K562 (cell line): ENCODE results near the gene LY6G5B. TPM values are rescaled to one million over a fixed set of nuclear protein-coding genes. Genes with fewer than 3 reads are reported as not detected.

ENCODE experiments used
- CLOCK ChIP-seq: fragments of 250-450 bp; sonication (Bioruptor Pico); IDR thresholded peaks from 2 replicates; pipeline ENCODE4 v1.4.0; 2020; ENCODE audit warnings: mild to moderate bottlenecking, moderate library complexity, borderline replicate concordance
- E2F8 ChIP-seq: fragments of 450-650 bp; IDR thresholded peaks from 2 replicates; pipeline ENCODE4 v1.7.1; 2018; ENCODE audit warnings: mild to moderate bottlenecking, low read depth; ENCODE audit not compliant: partially characterized antibody
- GABPA ChIP-seq: fragments of 200-800 bp; sonication (Bioruptor generic); conservative IDR thresholded peaks from 2 replicates; pipeline ENCODE4 v1.6.1; 2016; ENCODE audit warnings: low read depth, missing genetic modification characterization, missing compliant biosample characterization
- HBP1 ChIP-seq: fragments of 450-650 bp; formaldehyde crosslinking; IDR thresholded peaks from 2 replicates; pipeline ENCODE4 v1.4.0; 2022; ENCODE audit warnings: missing genetic modification characterization
- ILF3 ChIP-seq: fragments of 450-650 bp; IDR thresholded peaks from 2 replicates; pipeline ENCODE4 v1.6.1; 2018; ENCODE audit warnings: antibody characterized with exemption, mild to moderate bottlenecking, moderate library complexity, borderline replicate concordance
- KDM2B ChIP-seq: fragments of 250-450 bp; sonication (Bioruptor Pico); IDR thresholded peaks from 2 replicates; pipeline ENCODE4 v1.8.0; 2021; ENCODE audit warnings: mild to moderate bottlenecking, moderate library complexity
- KHSRP ChIP-seq: fragments of 450-650 bp; IDR thresholded peaks from 2 replicates; pipeline ENCODE4 v1.6.1; 2017
- MYC ChIP-seq, 2 experiments: fragments of 250-450 bp in 1 of 2; sonication (Bioruptor Pico) in 1 of 2; IDR thresholded peaks; 2 replicates each; pipeline versions ENCODE4 v1.5.1 to v1.6.1; 2012 to 2021; ENCODE audit warnings: low read depth in 2 of 2, borderline replicate concordance in 1 of 2, improper control_type of control experiment in 1 of 2, low read length in 1 of 2, mild to moderate bottlenecking in 1 of 2, moderate library complexity in 1 of 2
- NFIC ChIP-seq: fragments of 450-650 bp; IDR thresholded peaks from 2 replicates; pipeline ENCODE4 v1.6.1; 2017; ENCODE audit warnings: mild to moderate bottlenecking, inconsistent platforms
- RBM22 ChIP-seq: fragments of 200-400 bp; formaldehyde crosslinking; IDR thresholded peaks from 2 replicates; pipeline ENCODE4 v1.6.1; 2018; ENCODE audit warnings: low read length, low read depth; ENCODE audit not compliant: poor library complexity, severe bottlenecking
- RNF2 ChIP-seq: sonication (generic); IDR thresholded peaks from 2 replicates; pipeline ENCODE4 v1.6.1; 2016
- SIRT6 ChIP-seq: IDR thresholded peaks from one replicate; pipeline ENCODE4 v1.6.1; 2012; ENCODE audit warnings: low read depth, mild to moderate bottlenecking, control low read depth, inconsistent platforms, low read length, moderate library complexity
- SMAD1 ChIP-seq: fragments of 150-350 bp; IDR thresholded peaks from 2 replicates; pipeline ENCODE4 v1.6.1; 2014; ENCODE audit warnings: low read length, low read depth; ENCODE audit not compliant: partially characterized antibody
- SNRNP70 ChIP-seq: fragments of 200-400 bp; formaldehyde crosslinking; optimal IDR thresholded peaks from 2 replicates; pipeline ENCODE3; 2017; ENCODE audit warnings: low read depth, low read length
- SRSF9 ChIP-seq: fragments of 200-400 bp; formaldehyde crosslinking; IDR thresholded peaks from 2 replicates; pipeline ENCODE4 v1.6.1; 2017; ENCODE audit warnings: low read depth, low read length, borderline replicate concordance
- TEAD2 ChIP-seq: fragments of 450-650 bp; IDR thresholded peaks from 2 replicates; pipeline ENCODE4 v1.6.1; 2016; ENCODE audit warnings: missing genetic modification characterization, control low read depth, missing compliant biosample characterization
- XRCC5 ChIP-seq: fragments of 200-400 bp; formaldehyde crosslinking; IDR thresholded peaks from 2 replicates; pipeline ENCODE4 v1.6.1; 2017; ENCODE audit warnings: low read depth, mild to moderate bottlenecking, low read length
- ZBTB1 ChIP-seq: sonication (generic); formaldehyde crosslinking; IDR thresholded peaks from 2 replicates; pipeline ENCODE4 v1.8.1; 2023; ENCODE audit warnings: missing genetic modification reagents, low read depth, mild to moderate bottlenecking, borderline replicate concordance
- ZBTB2 ChIP-seq: fragments of 450-650 bp; IDR thresholded peaks from 2 replicates; pipeline ENCODE4 v1.6.1; 2016; ENCODE audit warnings: antibody characterized with exemption
- polyA plus RNA-seq, 8 experiments: library from polyadenylated mRNA; depleted of rRNA in 4 of 8; stranded (reverse) in 5 of 8; unstranded in 3 of 8; fragments of >200 nt; fragmentation: Nextera tagmentation in 2 of 8; fragmentation: Illumina TruSeq in 1 of 8; extraction: Ambion mirVana in 2 of 8; extraction: Trizol in 1 of 8; gene quantifications; 2 replicates each; pipeline versions ENCODE4 v1.2.1 to v1.2.3, GENCODE V29; 2011 to 2014; ENCODE audit warnings: inconsistent platforms in 1 of 8, missing spikeins in 1 of 8
- total RNA-seq, 7 experiments: library from RNA; depleted of rRNA in 6 of 7; stranded (reverse); fragments of >200 nt in 6 of 7; fragmentation: Illumina TruSeq in 2 of 7; extraction: Trizol in 2 of 7; gene quantifications; 2 replicates each; pipeline versions ENCODE4 v1.2.1 to v1.2.3, GENCODE V29; 2011 to 2021; ENCODE audit warnings: low replicate concordance in 1 of 7

LY6G5B gene
- total and polyA plus RNA-seq, 9 of the 15 experiments (the other 6 are each of a cell fraction or from before 2014, with no cell fraction given) = 6.0 to 27.0 (median 7.5) TPM

- TF ChIP-seq MYC (IDR thresholded peaks at IDR 0.05; ENCODE audit: low read depth, low read length) = no peak
- 0 out of 2 replicates have a peak, but pooled peaks have one; percentile 15 for TF ChIP-seq MYC (CRISPR knock-in tag; IDR thresholded peaks at IDR 0.05; ENCODE audit: borderline replicate concordance, low read depth)
- TF ChIP-seq CLOCK (CRISPR knock-in tag) = no peak
- TF ChIP-seq HBP1 (CRISPR knock-in tag) = no peak
- no peak for TF ChIP-seq TEAD2 (tag)
- TF ChIP-seq ZBTB2 = no peak
- TF ChIP-seq SIRT6 = no peak
- no peak for TF ChIP-seq SNRNP70
- no peak for TF ChIP-seq KHSRP
- TF ChIP-seq E2F8 = no peak
- TF ChIP-seq XRCC5 = no peak
- no peak for TF ChIP-seq ZBTB1 (CRISPR knock-in tag)
- no peak for TF ChIP-seq KDM2B (CRISPR knock-in tag)
- no peak for TF ChIP-seq ILF3
- TF ChIP-seq RBM22 = no peak
- no peak for TF ChIP-seq GABPA
- no peak for TF ChIP-seq RNF2
- TF ChIP-seq SRSF9 = no peak
- no peak for TF ChIP-seq SMAD1
- TF ChIP-seq NFIC = no peak
Measured at GRCh38 chr6:31689249-31690110, 19.7 kb downstream of the LY6G5B start (continued).
